Brain pericyte (primary cell): ENCODE data around the gene ARHGAP6.
"Not testable (repeated sequence)": the region's sequence is repeated elsewhere in the genome, so short reads cannot be mapped to it uniquely, and the experiment has no call there.

Experiments
- DNase-seq: peaks from one replicate; pipeline ENCODE4 v3.0.0-alpha.2; 2012; ENCODE audit warnings: low read depth, low spot score

ARHGAP6 gene

DNA sequence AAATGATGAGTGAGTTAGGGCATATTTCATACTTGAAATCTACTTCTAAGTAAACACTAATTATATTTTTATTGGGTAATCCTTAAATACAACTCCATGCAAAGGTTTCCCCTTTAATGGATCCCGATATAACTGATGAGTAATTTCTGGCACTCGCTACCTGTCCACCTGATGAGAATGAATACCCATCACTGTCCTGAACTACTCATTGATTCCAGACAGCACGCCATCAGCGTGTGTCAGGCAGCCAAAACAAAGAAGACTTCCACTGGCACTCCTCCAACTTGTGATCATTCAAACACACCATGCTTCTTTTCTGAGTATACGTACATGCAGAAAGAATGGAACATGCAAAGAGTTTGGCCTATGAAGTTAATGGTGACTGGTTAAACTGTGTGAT is 485.1 kb downstream of the ARHGAP6 start:
- DNase-seq = no peak

GRCh38 chrX:11172415-11172814 is 493.3 kb downstream of the ARHGAP6 start:
- no peak for DNase-seq

- no peak for DNase-seq
Measured at GRCh38 chrX:11171956-11172355, 493.8 kb downstream of the ARHGAP6 start.

DNA sequence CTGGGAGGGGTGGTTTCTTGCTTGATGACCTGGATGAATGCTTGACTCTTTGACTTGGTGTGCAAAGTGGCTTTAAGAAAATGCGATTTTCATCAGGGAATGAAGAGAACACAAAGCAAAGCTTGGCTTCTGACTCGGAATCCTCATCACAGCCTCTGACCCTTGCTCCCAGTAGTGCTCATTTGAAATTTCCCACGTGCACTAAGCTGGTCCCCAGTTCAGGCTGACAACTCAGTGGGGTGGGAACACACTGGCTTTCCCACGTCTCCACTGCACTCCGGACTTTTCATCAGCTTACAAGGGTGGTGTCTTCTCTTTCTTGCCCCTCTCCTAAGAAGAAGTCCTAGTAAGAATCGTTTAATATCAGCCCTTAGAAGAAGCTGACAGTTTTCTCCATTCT is 501.3 kb downstream of the ARHGAP6 start:
- no peak for DNase-seq

DNA sequence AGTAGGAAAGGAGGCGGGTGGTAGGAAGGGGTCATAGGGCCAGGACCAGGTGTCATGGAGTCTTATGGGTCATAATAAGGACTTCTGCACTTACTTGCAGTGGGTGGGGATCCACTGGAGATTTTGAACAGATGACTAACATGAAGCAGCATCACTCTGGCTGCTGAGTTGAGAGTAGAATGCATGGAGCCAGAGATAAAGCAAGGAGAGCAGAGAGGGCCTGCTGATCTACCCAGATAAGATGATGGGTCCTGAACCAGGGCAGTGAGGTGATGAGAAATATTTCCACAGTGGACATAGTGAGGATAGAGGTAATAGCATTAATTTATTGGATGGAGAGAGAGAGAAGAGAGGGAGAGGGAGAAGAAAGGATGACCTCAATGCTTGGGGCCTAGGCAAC is 506.6 kb downstream of the ARHGAP6 start:
- no peak for DNase-seq

- DNase-seq = no peak
Measured at GRCh38 chrX:11151799-11152559, 513.7 kb downstream of the ARHGAP6 start.

- no peak for DNase-seq
Measured at GRCh38 chrX:11148401-11148800, 517.3 kb downstream of the ARHGAP6 start.

GRCh38 chrX:11146411-11146810 is 519.3 kb downstream of the ARHGAP6 start:
- no peak for DNase-seq

- DNase-seq = peak; percentile 33
Measured at GRCh38 chrX:11143931-11144678, 521.6 kb downstream of the ARHGAP6 start.

GRCh38 chrX:11138498-11139390 is 527.0 kb downstream of the ARHGAP6 start:
- DNase-seq = no peak

- no peak for DNase-seq
Measured at GRCh38 chrX:11137543-11138139, 528.1 kb downstream of the ARHGAP6 start.

DNA sequence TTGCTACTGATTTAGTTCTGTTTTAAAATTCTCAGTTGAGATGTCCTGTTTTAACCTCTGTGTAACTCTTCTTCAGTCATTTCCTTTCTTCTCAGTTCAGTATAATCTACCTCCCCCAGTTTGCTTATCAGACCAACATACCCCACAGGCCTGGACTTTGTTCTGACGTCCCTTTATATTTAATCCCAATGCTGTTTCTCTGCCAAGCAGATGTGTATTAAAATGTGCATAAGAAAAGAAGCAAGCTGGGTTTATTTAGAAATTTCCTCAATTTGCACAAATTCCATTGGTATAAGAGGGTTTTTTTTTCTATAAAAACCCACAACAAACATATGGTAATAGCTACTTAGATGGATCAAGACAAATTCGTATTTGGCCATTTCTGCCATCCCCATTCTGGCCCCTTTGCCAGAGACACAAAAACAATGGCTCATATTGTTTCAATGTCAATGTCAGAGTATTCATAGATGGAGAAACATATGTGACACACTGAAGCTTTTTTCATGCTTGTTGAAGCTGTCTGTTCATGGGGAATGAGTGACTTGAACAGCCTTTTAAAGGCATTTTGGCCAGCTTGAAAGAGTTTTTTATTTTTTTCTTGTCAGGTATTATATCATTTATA is 530.0 kb downstream of the ARHGAP6 start:
- no peak for DNase-seq

- DNase-seq = no peak
Measured at GRCh38 chrX:11131146-11131545, 534.6 kb downstream of the ARHGAP6 start.

DNA sequence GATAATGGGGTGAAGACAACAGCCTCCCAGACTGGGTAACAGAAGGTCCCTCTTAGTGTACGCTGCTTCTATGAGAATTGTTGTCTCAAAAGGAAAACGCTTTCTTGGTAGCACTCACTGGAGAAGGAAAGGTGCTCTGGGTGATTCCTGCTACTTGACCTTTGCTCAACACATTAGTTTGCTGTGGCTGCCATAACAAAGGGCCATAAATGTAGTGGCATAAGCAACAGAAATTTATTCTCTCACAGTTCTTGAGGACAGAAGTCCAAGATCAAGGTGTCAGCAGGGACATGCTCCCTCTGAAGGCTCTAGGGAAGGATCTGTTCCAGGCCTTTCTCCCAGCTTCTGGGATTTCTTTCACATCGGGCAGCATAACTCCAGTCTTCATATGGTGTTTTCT is 535.6 kb downstream of the ARHGAP6 start:
- DNase-seq = no peak

DNA sequence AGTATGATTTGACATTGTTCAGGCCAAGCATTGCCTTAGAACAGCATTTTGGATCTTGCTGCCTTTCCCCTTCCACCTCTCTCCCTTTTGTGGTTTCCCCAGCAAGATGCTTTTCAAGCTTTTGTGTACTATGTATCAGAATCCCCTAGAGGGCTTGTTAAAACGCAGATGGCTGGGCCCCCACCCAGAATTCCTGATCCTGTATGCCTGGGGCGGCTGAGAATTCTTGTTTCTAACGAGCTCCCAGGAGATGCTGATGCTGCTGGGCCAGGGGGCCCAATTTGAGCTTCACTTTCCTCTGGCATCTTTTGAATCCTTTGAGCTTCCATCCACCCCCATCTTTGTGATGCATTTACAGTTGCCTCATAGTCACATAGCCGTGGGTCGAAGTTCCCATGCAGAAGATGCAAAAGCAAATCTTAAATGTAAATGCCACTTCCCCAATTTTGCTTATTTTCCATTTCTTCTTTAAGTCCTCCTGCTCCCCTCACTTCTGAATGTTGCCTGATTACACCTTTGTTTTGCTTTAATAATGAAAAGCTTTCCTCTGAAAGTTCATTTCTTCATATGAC is 536.1 kb downstream of the ARHGAP6 start:
- DNase-seq = no peak

DNA sequence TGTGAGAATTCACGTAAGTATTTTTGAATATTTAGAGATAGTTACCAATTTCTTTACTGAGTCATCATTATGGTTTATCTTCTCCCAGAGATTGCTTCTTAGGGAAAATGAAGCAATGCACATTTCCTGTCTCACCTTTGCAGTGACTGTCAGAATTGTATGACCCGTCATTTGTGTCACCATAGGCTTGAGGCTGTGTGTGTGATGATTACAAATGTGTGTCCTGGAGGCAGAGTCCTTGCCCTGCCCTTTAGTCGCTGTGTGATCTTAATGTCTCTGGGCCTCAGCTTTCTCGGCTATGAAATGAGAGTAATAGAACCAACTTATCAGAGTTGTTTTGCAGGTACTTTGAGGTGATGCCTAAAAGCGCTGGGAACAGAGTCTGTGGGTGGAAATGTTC is 540.7 kb downstream of the ARHGAP6 start:
- DNase-seq = no peak

DNA sequence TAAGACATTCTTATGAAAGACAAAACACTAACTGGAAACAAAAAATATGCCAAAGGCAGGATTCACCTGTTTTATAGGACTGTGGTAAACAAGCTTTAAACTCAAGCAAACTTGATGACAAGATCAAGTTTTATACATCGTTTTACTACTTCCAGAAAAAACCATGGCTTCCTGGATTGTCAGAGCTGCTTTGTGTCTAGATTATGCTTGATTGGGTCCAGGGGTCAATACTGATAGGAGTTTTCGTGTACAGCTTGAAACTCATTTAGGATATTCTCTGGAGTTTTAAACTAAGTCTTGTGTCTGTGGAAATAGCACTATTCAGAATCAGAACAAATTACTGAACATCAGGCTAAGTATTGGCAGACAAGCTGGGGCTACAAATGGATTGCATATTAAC is 541.6 kb downstream of the ARHGAP6 start:
- DNase-seq = no peak

DNA sequence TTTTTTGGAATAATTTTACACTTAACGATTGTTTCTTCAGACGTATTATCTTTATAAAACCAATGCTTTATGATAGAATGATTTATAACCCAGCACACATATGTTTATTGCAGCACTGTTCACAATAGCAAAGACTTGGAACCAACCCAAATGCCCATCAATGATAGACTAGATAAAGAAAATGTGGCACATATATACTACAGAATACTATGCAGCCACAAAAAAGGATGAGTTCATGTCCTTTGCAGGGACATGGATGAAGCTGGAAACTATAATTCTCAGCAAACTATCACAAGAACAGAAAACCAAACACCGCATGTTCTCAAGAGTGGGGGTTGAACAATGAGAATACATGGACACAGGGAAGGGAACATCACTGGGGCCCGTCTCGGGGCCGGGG is 542.6 kb downstream of the ARHGAP6 start:
- DNase-seq = not testable (repeated sequence)

DNA sequence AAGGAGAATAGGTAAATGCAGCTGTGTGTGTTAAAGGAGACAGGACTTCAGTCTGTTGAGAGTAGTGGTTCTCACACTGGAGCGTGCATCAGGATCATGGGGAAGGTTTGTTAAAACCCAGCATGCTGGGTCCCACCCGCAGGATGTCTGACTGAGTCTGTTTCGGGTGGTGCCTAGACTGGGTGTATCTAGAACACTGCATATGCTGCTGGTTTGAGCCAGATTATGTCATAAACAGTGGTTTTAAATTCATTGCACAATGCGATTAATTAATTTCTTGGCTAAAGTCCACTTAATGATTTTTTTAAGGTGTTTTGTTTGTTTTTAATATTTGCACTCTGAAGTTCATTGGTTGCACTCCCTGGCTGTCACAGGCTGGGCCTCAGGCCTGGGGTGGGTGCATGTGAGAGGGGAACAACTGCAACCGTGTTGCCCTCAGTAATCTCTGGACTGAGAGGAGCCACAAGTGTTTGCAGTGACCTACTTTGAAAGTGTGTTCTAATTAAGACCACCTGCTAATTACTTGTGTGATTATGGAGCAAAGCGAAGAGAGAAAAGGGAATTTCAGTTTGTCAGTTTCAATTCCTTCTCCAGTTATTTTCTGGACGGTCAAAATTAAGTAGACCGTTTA is 546.3 kb downstream of the ARHGAP6 start:
- no peak for DNase-seq

GRCh38 chrX:11117745-11118144 is 548.0 kb downstream of the ARHGAP6 start:
- no peak for DNase-seq
